Measurements from ENCODE around the gene GPR137B.

- TF ChIP-seq, protein P1, sequence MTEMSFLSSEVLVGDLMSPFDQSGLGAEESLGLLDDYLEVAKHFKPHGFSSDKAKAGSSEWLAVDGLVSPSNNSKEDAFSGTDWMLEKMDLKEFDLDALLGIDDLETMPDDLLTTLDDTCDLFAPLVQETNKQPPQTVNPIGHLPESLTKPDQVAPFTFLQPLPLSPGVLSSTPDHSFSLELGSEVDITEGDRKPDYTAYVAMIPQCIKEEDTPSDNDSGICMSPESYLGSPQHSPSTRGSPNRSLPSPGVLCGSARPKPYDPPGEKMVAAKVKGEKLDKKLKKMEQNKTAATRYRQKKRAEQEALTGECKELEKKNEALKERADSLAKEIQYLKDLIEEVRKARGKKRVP (CRISPR knock-in tag; IDR thresholded peaks at IDR 0.05) = no peak
- TF ChIP-seq ZNF384 (IDR thresholded peaks at IDR 0.05; ENCODE audit: low read depth, low read length) = no peak
- TF ChIP-seq ZNF76 (CRISPR knock-in tag; IDR thresholded peaks at IDR 0.05; ENCODE audit: borderline replicate concordance) = no peak
- TF ChIP-seq HMGN3 (IDR thresholded peaks at IDR 0.05; ENCODE audit: borderline replicate concordance, extremely low read depth, insufficient read length, low read depth, low read length) = no peak
- TF ChIP-seq ZNF449 (CRISPR knock-in tag; IDR thresholded peaks at IDR 0.05) = no peak
- TF ChIP-seq GABPB1 (CRISPR knock-in tag; IDR thresholded peaks at IDR 0.05) = no peak
- TF ChIP-seq ZFP36 (IDR thresholded peaks at IDR 0.05; ENCODE audit: low read depth, low read length, partially characterized antibody) = no peak
Measured at GRCh38 chr1:236113324-236114032, 28.9 kb upstream of the GPR137B start.

Data from K562 (cell line).